Adrenal gland (tissue), 12 donors: Measurements from ENCODE around the gene MTARC2. TPM values are rescaled to one million over a fixed set of nuclear protein-coding genes. Genes with fewer than 3 reads are reported as not detected.
"Not testable (repeated sequence)": the region's sequence is repeated elsewhere in the genome, so short reads cannot be mapped to it uniquely, and the experiment has no call there.

Experiments
- DNase-seq, 7 donors: peaks; one replicate each; pipeline ENCODE4 v3.0.0-alpha.2; 2019 to 2020
- H3K27ac ChIP-seq, 5 donors: fragments of 200-600 bp; sonication (generic) in 4 of 5; 1 replicate in 3 of 5; 2 replicates in 2 of 5; pipeline versions ENCODE4 v1.5.1 to v1.8.0; 2016 to 2020; ENCODE audit warnings: mild to moderate bottlenecking in 1 of 5
- H3K27me3 ChIP-seq: fragments of 200-600 bp; 2 replicates; pipeline ENCODE4 v1.8.0; 2021
- H3K36me3 ChIP-seq, 2 donors: fragments of 200-600 bp; replicated peaks in 1 of 2; 1 replicate in 1 of 2; 2 replicates in 1 of 2; pipeline versions ENCODE4 v1.5.1 to v1.8.0; 2018 to 2022
- H3K4me1 ChIP-seq, 2 donors: fragments of 200-600 bp; replicated peaks in 1 of 2; 1 replicate in 1 of 2; 2 replicates in 1 of 2; pipeline versions ENCODE4 v1.5.1 to v1.8.0; 2018 to 2021
- H3K4me3 ChIP-seq, 4 donors: fragments of 200-600 bp; sonication (generic) in 3 of 4; one replicate each; pipeline ENCODE4 v1.5.1; 2016 to 2018
- H3K9me3 ChIP-seq, 3 donors: fragments of 200-600 bp; sonication (generic) in 1 of 3; replicated peaks in 1 of 3; 1 replicate in 2 of 3; 2 replicates in 1 of 3; pipeline versions ENCODE4 v1.5.1 to v1.8.0; 2016 to 2021
- POLR2A ChIP-seq, 2 donors: fragments of 450-650 bp; IDR thresholded peaks; one replicate each; pipeline ENCODE4 v1.6.1; 2017; ENCODE audit warnings: antibody characterized with exemption in 2 of 2, mild to moderate bottlenecking in 2 of 2, moderate library complexity in 1 of 2
- WGBS, 4 donors: extraction: QIAGEN DNeasy Blood & Tissue Kit in 2 of 4; methylation state at CpG; one replicate each; pipeline versions ENCODE4 v1.1.5 to v1.1.7; 2013 to 2017; 5-methylcytosine and 5-hydroxymethylcytosine counted together
- intact Hi-C, 2 donors: fragments of 100-400 bp; cut with DNase I; formaldehyde crosslinking; loops; one replicate each; pipeline versions ENCODE4 v1.14.1 to v1.15.0; 2022 to 2023
- polyA plus RNA-seq, 3 donors: library from polyadenylated mRNA; stranded (reverse); fragments of 200-250 nt in 2 of 3; fragments of 350-450 nt in 1 of 3; fragmentation: Illumina TruSeq in 1 of 3; extraction: RNeasy Lipid Tissue Mini Kit (QIAGEN cat#74804) in 1 of 3; gene quantifications; one replicate each; pipeline ENCODE4 v1.2.3, GENCODE V29; 2013 to 2014
- total RNA-seq, 9 donors: library from RNA; depleted of rRNA in 4 of 9; stranded (reverse); fragments of >200 nt in 4 of 9; fragments of 120-200 nt in 1 of 9; fragmentation: NEBNext Ultra II Directional in 1 of 9; extraction: Animal tissue kit (Norgen Biotek cat#: 25700) in 1 of 9; gene quantifications; one replicate each; pipeline versions ENCODE4 v1.1.0 to v1.2.4, GENCODE V29; 2013 to 2023
- TF ChIP-seq, protein P1 (sequence below), 6 experiments: fragments of 450-650 bp in 4 of 6; fragments of 200-600 bp in 2 of 6; sonication (generic) in 1 of 6; IDR thresholded peaks; 1 replicate in 5 of 6; 2 replicates in 1 of 6; pipeline versions ENCODE4 v1.5.1 to v1.8.0; 2016 to 2021; ENCODE audit warnings: antibody characterized with exemption in 6 of 6, mild to moderate bottlenecking in 2 of 6, moderate library complexity in 1 of 6
- donor health status: healthy with polysubstance abuse.
- donor health status: Bipolar disorder and iron deficiency.
- donor health status: DM: yes; HTN: yes; CAD: no.
- donor health status: DM: no; HTN: no; CAD: no.
- donor health status: DM: no; HTN: no; CAD: no.
- donor health status: DM: yes; HTN: yes; CAD: no.

Gene MTARC2
- total and polyA plus RNA-seq, 12 donors = 13.7 to 48.6 (median 29.8) TPM

DNA sequence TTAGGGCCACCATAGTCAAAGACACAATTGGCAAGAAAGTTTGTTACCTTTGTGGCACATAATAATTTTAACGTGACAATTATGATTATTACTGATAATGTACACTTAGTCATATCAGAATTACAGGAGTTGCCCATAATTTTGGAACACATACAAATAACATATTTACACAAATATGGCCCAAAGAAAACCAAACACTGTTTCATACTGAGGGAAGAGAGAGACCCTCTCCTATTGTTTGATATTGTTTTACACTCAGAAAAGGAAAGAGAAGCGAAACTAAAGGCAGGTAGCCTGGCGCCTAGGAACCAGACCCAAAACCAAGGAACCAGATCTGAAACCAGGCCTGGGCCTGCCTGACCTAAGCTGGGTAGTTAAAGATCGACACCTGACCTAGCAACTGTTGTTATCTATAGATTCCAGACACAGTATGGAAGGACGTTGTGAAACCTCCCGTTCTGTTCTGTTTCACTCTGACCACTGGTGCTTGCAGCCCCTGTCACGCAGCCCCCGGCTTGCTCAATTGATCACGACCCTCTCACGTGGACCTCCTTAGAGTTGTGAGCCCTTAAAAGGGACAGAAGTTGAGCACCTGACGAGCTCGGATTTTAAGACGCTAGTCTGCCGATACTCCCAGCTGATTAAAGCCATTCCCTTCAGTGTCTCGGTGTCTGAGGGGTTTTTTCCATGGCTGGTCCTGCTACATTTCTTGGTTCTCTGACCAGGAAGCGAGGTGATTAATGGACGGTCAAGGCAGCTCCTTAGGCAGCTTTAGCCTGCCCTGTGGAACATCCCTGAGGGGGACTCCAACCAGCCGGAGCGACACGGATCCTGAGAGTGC lies 30.1 kb upstream of the MTARC2 start:
- no peaks in the 10 kb centered on the region for H3K36me3 ChIP-seq
- H3K4me3 ChIP-seq = no peak overlapping the region
- TF ChIP-seq, protein P1, sequence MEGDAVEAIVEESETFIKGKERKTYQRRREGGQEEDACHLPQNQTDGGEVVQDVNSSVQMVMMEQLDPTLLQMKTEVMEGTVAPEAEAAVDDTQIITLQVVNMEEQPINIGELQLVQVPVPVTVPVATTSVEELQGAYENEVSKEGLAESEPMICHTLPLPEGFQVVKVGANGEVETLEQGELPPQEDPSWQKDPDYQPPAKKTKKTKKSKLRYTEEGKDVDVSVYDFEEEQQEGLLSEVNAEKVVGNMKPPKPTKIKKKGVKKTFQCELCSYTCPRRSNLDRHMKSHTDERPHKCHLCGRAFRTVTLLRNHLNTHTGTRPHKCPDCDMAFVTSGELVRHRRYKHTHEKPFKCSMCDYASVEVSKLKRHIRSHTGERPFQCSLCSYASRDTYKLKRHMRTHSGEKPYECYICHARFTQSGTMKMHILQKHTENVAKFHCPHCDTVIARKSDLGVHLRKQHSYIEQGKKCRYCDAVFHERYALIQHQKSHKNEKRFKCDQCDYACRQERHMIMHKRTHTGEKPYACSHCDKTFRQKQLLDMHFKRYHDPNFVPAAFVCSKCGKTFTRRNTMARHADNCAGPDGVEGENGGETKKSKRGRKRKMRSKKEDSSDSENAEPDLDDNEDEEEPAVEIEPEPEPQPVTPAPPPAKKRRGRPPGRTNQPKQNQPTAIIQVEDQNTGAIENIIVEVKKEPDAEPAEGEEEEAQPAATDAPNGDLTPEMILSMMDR (IDR thresholded peaks at IDR 0.05) = no peak
- no peak for TF ChIP-seq POLR2A (IDR thresholded peaks at IDR 0.05)
- H3K27ac ChIP-seq = no peak overlapping the region
- peaks cover 0 to 7% (median 0%) of the 10 kb centered on the region in 3 donors for H3K9me3 ChIP-seq
- DNase-seq = no peak
- intact Hi-C loops = no loop called here
- no peaks in the 10 kb centered on the region for H3K27me3 ChIP-seq
- 83 to 87% (median 85%) methylated on average over 15 to 20 of the region's 20 CpGs for WGBS, 4 donors
- H3K4me1 ChIP-seq = no peaks in the 10 kb centered on the region

DNA sequence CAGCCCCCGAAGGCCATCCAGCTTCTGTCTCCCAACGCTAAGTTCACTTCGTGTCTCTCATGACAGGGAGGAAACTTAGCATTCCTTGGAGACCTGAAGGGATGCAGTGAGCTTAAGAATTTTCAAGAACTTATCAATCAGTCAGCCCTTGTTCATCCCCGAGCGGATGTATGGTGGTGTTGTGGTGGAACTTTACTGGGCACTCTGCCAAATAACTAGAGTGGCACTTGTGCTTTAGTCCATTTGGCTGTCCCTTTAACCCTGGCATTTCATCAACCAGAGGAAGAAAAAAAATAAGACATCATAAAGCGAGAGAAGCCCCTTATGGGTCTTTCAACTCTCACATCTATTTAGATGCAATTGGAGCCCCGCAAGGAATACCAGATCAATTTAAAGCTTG lies 26.9 kb upstream of the MTARC2 start:
- not testable (repeated sequence) for H3K27ac ChIP-seq

DNA sequence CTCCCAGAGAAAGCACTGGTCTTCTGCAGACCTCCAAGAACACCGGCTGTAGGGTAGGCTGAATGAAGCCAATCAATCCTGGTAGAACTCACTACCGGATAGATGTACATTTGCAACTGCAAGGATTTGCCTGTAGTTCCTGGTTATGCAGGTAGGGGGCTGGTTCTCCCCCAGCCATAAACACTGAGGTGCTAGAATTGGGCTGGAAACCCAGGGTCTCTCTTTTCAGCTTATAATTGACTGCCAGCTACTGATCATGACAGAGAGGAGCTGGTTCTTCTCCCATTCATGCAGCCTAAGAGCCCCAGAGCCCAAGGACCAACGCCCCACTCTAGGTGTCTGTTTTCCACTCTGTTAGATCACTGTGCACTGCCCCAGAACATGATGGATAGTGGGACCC lies 21.5 kb upstream of the MTARC2 start:
- 69 to 84% (median 73%) methylated on average over 3 of the region's 3 CpGs for WGBS, 4 donors
- intact Hi-C loops = no loop called here

More for the DNA sequence above, 26.9 kb upstream of the MTARC2 start:
- intact Hi-C loops, H3K27me3 ChIP-seq, H3K36me3 ChIP-seq, DNase-seq, H3K4me3 ChIP-seq, H3K4me1 ChIP-seq, H3K9me3 ChIP-seq: not testable (repeated sequence)
- 75 to 78% (median 77%) methylated on average over 6 to 7 of the region's 7 CpGs for WGBS, 4 donors

DNA sequence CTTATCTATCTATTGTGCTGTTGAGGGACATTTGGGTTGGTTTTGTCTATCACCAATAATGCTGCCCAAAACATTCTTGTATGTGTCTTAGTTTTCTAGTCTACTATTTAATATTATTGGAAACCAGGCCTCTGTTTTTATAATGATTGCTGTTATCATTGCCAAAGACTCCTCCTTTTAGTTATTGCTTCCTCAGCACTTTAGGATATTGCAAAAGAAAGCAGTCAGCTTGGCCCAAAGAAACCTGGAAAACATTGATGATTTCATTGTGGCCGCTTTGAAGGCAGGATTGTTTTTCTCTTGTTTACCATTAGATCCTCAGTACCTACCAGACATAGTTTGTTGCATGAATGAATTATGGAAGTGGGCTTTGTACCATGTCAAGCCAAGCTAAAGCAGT lies 20.6 kb upstream of the MTARC2 start:
- Histone ChIP-seq H3K4me1 (peaks cover 0 to 3% of the 10 kb centered on the region in 2 donors), H3K4me3 (no peak overlapping the region), H3K27me3 (peaks cover 5% of the 10 kb centered on the region), H3K9me3 (no peaks in the 10 kb centered on the region), H3K27ac (no peak overlapping the region), H3K36me3 (no peaks in the 10 kb centered on the region)
- intact Hi-C loops = no loop called here
- TF ChIP-seq POLR2A (IDR thresholded peaks at IDR 0.05) = no peak
- TF ChIP-seq, protein P1 (IDR thresholded peaks at IDR 0.05) = no peak
- no peak for DNase-seq
- 78 to 94% (median 86%) methylated on average over 1 of the region's 1 CpG for WGBS, 4 donors

More for the DNA sequence above, 21.5 kb upstream of the MTARC2 start:
- no peak for DNase-seq
- no peak for TF ChIP-seq POLR2A (IDR thresholded peaks at IDR 0.05)
- TF ChIP-seq, protein P1 (IDR thresholded peaks at IDR 0.05) = peak in 1 of 6 experiments; percentile 7
- Histone ChIP-seq H3K27me3 (peaks cover 5% of the 10 kb centered on the region), H3K4me1 (no peaks in the 10 kb centered on the region), H3K9me3 (no peaks in the 10 kb centered on the region), H3K36me3 (no peaks in the 10 kb centered on the region), H3K27ac (no peak overlapping the region), H3K4me3 (no peak overlapping the region)
